Fibroblast of mammary gland (primary cell): ENCODE measurements around the gene SCAMP3.

Experiments used
- DNase-seq: peaks from one replicate; pipeline ENCODE4 v3.0.0-alpha.2; 2010; ENCODE audit warnings: low read depth
- H3K4me3 ChIP-seq: 2 replicates; pipeline ENCODE4 v1.5.1; 2011; ENCODE audit warnings: low read depth, mild to moderate bottlenecking, low read length, moderate library complexity; ENCODE audit not compliant: control insufficient read depth
- CTCF ChIP-seq: conservative IDR thresholded peaks from 2 replicates; pipeline ENCODE4 v1.5.1; 2011; ENCODE audit warnings: low read depth, low read length, inconsistent platforms; ENCODE audit not compliant: control insufficient read depth, insufficient read depth

SCAMP3 gene

DNA sequence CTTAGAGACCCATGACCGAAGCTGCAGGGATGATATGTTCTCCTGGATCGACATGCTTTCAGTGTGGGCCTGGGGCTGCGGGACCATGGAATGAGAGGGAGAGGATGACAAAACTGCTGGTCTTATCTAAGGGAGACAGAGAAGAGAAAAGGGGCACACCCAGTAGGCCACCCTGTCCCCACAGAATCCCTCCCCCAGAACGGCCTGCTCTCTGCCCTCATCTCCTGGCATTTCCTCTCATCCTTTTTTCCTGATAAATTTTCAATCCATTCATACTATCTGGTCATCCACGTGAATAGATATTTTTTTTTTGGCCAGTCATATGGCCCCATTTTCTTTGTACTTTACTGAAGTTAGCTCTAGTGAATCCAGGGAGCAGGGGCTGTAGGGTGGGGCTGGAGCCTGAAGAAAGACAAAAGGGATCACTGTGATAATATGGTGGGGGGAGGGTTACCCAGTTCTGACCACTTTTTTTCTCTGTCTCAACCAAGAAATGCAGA is 39.2 kb upstream of the SCAMP3 start, which contains the start of gene PKLR:
PKLR (minus strand) TSS at position 97 of the 500 bp plus-strand sequence; CDS start at position 54, 43 bp downstream.
- DNase-seq, result no peak
- TF ChIP-seq CTCF, result no peak
- H3K4me3 ChIP-seq, result no peak within 1 kb of the TSS

DNA sequence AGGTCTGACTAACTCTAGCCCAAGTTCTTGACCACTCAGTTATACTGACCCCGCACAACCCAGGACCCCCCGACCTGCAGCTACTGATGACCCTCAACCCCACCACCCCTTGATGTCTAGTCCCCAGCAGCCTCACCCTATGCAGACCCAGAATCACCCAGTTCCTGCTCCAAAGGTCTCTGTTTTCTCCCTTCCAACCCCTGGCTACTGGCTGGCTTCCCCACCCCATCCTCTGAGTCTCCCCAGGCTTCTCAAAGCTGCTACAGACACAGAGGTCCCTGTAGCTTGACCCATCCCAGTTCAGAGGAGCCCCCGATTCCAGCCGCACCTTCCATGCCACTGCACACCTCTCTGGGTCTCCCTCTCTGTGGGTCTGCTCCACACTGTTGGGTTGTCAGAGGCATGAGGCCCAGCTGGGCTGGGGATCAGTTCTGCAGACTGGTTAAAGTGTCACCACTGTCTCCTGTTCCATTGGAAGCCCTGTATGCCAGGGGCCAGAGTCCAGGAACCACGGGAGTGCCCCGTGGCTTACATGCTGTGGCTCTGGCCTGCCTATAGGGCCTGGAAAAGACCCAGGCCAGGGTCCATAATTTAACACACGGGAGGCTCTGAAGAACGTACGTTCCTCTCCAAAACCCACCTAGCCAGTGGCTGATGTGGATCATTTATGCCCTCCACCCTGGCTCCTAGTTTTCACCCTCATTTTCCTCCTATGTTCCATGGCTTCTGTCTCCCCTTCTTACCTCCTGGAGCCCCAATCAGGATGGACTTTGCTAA is 38.6 kb upstream of the SCAMP3 start:
- no peak for DNase-seq
- H3K4me3 ChIP-seq, result no peak overlapping the region
- TF ChIP-seq CTCF, result no peak

- TF ChIP-seq CTCF, result no peak
- H3K4me3 ChIP-seq, result no peak overlapping the region
These were observed 37.9 kb upstream of the SCAMP3 start for GRCh38 chr1:155300024-155300423.

GRCh38 chr1:155297384-155297783 is 35.2 kb upstream of the SCAMP3 start:
- DNase-seq, result no peak
- TF ChIP-seq CTCF, result no peak
- no peak overlapping the region for H3K4me3 ChIP-seq

More at GRCh38 chr1:155300024-155300423, 37.9 kb upstream of the SCAMP3 start:
- no peak for DNase-seq

GRCh38 chr1:155296661-155297060 is 34.5 kb upstream of the SCAMP3 start:
- DNase-seq, result no peak
- H3K4me3 ChIP-seq, result no peak overlapping the region

DNA sequence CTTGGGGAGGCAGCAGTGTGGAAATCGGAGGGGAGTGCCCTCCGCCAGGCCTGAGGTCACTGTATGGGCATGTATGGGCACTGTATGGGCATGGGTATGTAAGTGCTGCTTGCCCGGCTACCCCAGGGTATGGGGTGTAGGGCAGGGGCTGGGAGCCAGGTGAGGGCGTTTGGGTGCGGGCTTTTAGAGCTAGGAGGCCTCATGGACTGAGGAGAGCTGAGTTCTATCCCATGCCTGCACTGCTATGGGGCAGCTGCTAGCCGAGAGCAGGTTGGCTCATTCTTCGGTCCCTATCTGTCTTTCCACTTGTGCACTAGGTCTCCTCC is 33.7 kb upstream of the SCAMP3 start:
- no peak for DNase-seq
- TF ChIP-seq CTCF, result no peak
- H3K4me3 ChIP-seq, result no peak overlapping the region

More at GRCh38 chr1:155296661-155297060, 34.5 kb upstream of the SCAMP3 start:
- no peak for TF ChIP-seq CTCF
